Esophagus muscularis mucosa (tissue), 4 donors: ENCODE measurements around the gene ATP5F1D.

ENCODE experiments used
- CTCF ChIP-seq, 3 experiments: fragments of 200-600 bp in 2 of 3; fragments of 450-650 bp in 1 of 3; sonication (generic) in 2 of 3; IDR thresholded peaks; one replicate each; pipeline ENCODE4 v1.5.1; 2017 to 2019; ENCODE audit warnings: antibody characterized with exemption in 3 of 3, mild to moderate bottlenecking in 2 of 3, moderate library complexity in 1 of 3
- EP300 ChIP-seq: sonication (generic); formaldehyde crosslinking; IDR thresholded peaks from one replicate; pipeline ENCODE4 v1.6.1; 2017; ENCODE audit warnings: antibody characterized with exemption
- POLR2A ChIP-seq: fragments of 450-650 bp; IDR thresholded peaks from one replicate; pipeline ENCODE4 v1.6.1; 2017; ENCODE audit warnings: antibody characterized with exemption, moderate library complexity, mild to moderate bottlenecking, low read depth
- POLR2AphosphoS5 ChIP-seq, 2 donors: sonication (generic); formaldehyde crosslinking; IDR thresholded peaks; one replicate each; pipeline ENCODE4 v1.6.1; 2017; ENCODE audit warnings: antibody characterized with exemption in 2 of 2

GRCh38 chr19:1220477-1220930 lies 21.0 kb upstream of the ATP5F1D start:
- TF ChIP-seq CTCF (IDR thresholded peaks at IDR 0.05) (no peak), POLR2AphosphoS5 (IDR thresholded peaks at IDR 0.05) (no peak), POLR2A (no peak), EP300 (no peak)
